ENCODE measurements around the gene PLA2G4E. TPM values are rescaled to one million over a fixed set of nuclear protein-coding genes. Genes with fewer than 3 reads are reported as not detected.

PLA2G4E gene
- total RNA-seq, 5 donors from 2014 or later (not counting 1 experiment from before 2014, with no cell fraction given) = not detected

- H3K9me3 Mint-ChIP-seq = no peaks in the 10 kb centered on the region
- ATAC-seq (replicated peaks in 1 of 4) (no peak), DNase-seq (no peak)
- POLR2A ChIA-PET = interaction anchor here in 1 of 2 donors (0.6 kb wide), 1 partner anchor 29 kb away, joined by 5 read pairs; no protein-coding TSS in a partner anchor
- H3K27ac Mint-ChIP-seq = no peak overlapping the region
- H3K4me1 Mint-ChIP-seq = no peaks in the 10 kb centered on the region
- Histone ChIP-seq H3K27me3 (replicated peaks in 1 of 2; ENCODE audit: control insufficient read depth in 2 of 2, extremely low read depth in 1 of 2, insufficient read depth in 2 of 2, low read length in 1 of 2) (peaks cover 0 to 23% of the 10 kb centered on the region in 2 experiments), H3K36me3 (ENCODE audit: control insufficient read depth in 2 of 2, extremely low read depth in 1 of 2, insufficient read depth in 1 of 2, low read length in 1 of 2) (no peaks in the 10 kb centered on the region), H3K4me3 (ENCODE audit: control insufficient read depth in 1 of 2, extremely low read depth in 1 of 2, low read length in 1 of 2) (no peak overlapping the region), H3K9me3 (no peaks in the 10 kb centered on the region), H3K27ac (ENCODE audit: low read length) (no peak overlapping the region), H3K4me1 (ENCODE audit: control insufficient read depth in 1 of 2, extremely low read depth in 1 of 2, insufficient read depth in 2 of 2, low read length in 2 of 2) (no peaks in the 10 kb centered on the region)
- no peak overlapping the region for H3K4me3 Mint-ChIP-seq
- WGBS (ENCODE audit: insufficient coverage) = 84% methylated on average over 8 of the region's 10 CpGs
- no peaks in the 10 kb centered on the region for H3K36me3 Mint-ChIP-seq
- CTCF ChIA-PET = no interaction called here
- H3K27me3 Mint-ChIP-seq = peaks cover 0 to 4% of the 10 kb centered on the region in 2 donors
These were observed 24.5 kb downstream of the PLA2G4E start for GRCh38 chr15:41996376-41996775.

GRCh38 chr15:41995476-41995855, 25.4 kb downstream of the PLA2G4E start:
- Histone ChIP-seq H3K4me3 (ENCODE audit: control insufficient read depth in 1 of 2, extremely low read depth in 1 of 2, low read length in 1 of 2) (no peak overlapping the region), H3K27ac (ENCODE audit: low read length) (no peak overlapping the region), H3K4me1 (ENCODE audit: control insufficient read depth in 1 of 2, extremely low read depth in 1 of 2, insufficient read depth in 2 of 2, low read length in 2 of 2) (no peaks in the 10 kb centered on the region), H3K27me3 (replicated peaks in 1 of 2; ENCODE audit: control insufficient read depth in 2 of 2, extremely low read depth in 1 of 2, insufficient read depth in 2 of 2, low read length in 1 of 2) (peaks cover 0 to 18% of the 10 kb centered on the region in 2 experiments), H3K9me3 (no peaks in the 10 kb centered on the region), H3K36me3 (ENCODE audit: control insufficient read depth in 2 of 2, extremely low read depth in 1 of 2, insufficient read depth in 1 of 2, low read length in 1 of 2) (no peaks in the 10 kb centered on the region)
- peaks cover 0 to 4% of the 10 kb centered on the region in 2 donors for H3K27me3 Mint-ChIP-seq
- WGBS (ENCODE audit: insufficient coverage) = 88% methylated on average over 6 of the region's 7 CpGs
- no peak overlapping the region for H3K27ac Mint-ChIP-seq
- ChIA-PET POLR2A (no interaction called here), CTCF (no interaction called here)
- no peaks in the 10 kb centered on the region for H3K4me1 Mint-ChIP-seq
- DNase-seq (no peak), ATAC-seq (replicated peaks in 1 of 4) (no peak)
- H3K4me3 Mint-ChIP-seq = no peak overlapping the region
- no peaks in the 10 kb centered on the region for H3K36me3 Mint-ChIP-seq
- no peaks in the 10 kb centered on the region for H3K9me3 Mint-ChIP-seq

GRCh38 chr15:41994772-41995475, 25.9 kb downstream of the PLA2G4E start:
- CTCF ChIA-PET = no interaction called here
- H3K4me1 Mint-ChIP-seq = no peaks in the 10 kb centered on the region

GRCh38 chr15:41994171-41994650, 26.6 kb downstream of the PLA2G4E start:
- H3K9me3 ChIP-seq = no peaks in the 10 kb centered on the region
- peaks cover 0 to 23% of the 10 kb centered on the region in 2 experiments for H3K27me3 ChIP-seq (replicated peaks in 1 of 2; ENCODE audit: control insufficient read depth in 2 of 2, extremely low read depth in 1 of 2, insufficient read depth in 2 of 2, low read length in 1 of 2)
- no peaks in the 10 kb centered on the region for H3K4me1 ChIP-seq (ENCODE audit: control insufficient read depth in 1 of 2, extremely low read depth in 1 of 2, insufficient read depth in 2 of 2, low read length in 2 of 2)
- CTCF ChIA-PET = no interaction called here
- no peaks in the 10 kb centered on the region for H3K36me3 ChIP-seq (ENCODE audit: control insufficient read depth in 2 of 2, extremely low read depth in 1 of 2, insufficient read depth in 1 of 2, low read length in 1 of 2)
- Mint-ChIP-seq H3K36me3 (no peaks in the 10 kb centered on the region), H3K9me3 (no peaks in the 10 kb centered on the region), H3K4me1 (no peaks in the 10 kb centered on the region), H3K27me3 (peaks cover 0 to 2% of the 10 kb centered on the region in 2 donors), H3K27ac (no peak overlapping the region), H3K4me3 (no peak overlapping the region)
- no peak overlapping the region for H3K27ac ChIP-seq (ENCODE audit: low read length)
- ATAC-seq (replicated peaks in 1 of 4) (no peak), DNase-seq (no peak)
- POLR2A ChIA-PET = no interaction called here
- 100% methylated on average over 1 of the region's 5 CpGs for WGBS (ENCODE audit: insufficient coverage)
- H3K4me3 ChIP-seq (ENCODE audit: control insufficient read depth in 1 of 2, extremely low read depth in 1 of 2, low read length in 1 of 2) = no peak overlapping the region

More at GRCh38 chr15:41994772-41995475, 25.9 kb downstream of the PLA2G4E start:
- Mint-ChIP-seq H3K9me3 (no peaks in the 10 kb centered on the region), H3K27me3 (peaks cover 0 to 4% of the 10 kb centered on the region in 2 donors), H3K4me3 (no peak overlapping the region), H3K36me3 (no peaks in the 10 kb centered on the region), H3K27ac (no peak overlapping the region)
- POLR2A ChIA-PET = no interaction called here
- 81% methylated on average over 10 of the region's 10 CpGs for WGBS (ENCODE audit: insufficient coverage)
- no peaks in the 10 kb centered on the region for H3K9me3 ChIP-seq
- peaks cover 0 to 21% of the 10 kb centered on the region in 2 experiments for H3K27me3 ChIP-seq (replicated peaks in 1 of 2; ENCODE audit: control insufficient read depth in 2 of 2, extremely low read depth in 1 of 2, insufficient read depth in 2 of 2, low read length in 1 of 2)
- DNase-seq = no peak
- no peak for ATAC-seq (replicated peaks in 1 of 4)
- H3K4me3 ChIP-seq (ENCODE audit: control insufficient read depth in 1 of 2, extremely low read depth in 1 of 2, low read length in 1 of 2) = no peak overlapping the region
- no peak overlapping the region for H3K27ac ChIP-seq (ENCODE audit: low read length)
- no peaks in the 10 kb centered on the region for H3K4me1 ChIP-seq (ENCODE audit: control insufficient read depth in 1 of 2, extremely low read depth in 1 of 2, insufficient read depth in 2 of 2, low read length in 2 of 2)
- H3K36me3 ChIP-seq (ENCODE audit: control insufficient read depth in 2 of 2, extremely low read depth in 1 of 2, insufficient read depth in 1 of 2, low read length in 1 of 2) = no peaks in the 10 kb centered on the region

GRCh38 chr15:41993472-41994170, 27.2 kb downstream of the PLA2G4E start:
- H3K36me3 Mint-ChIP-seq = no peaks in the 10 kb centered on the region
- H3K27me3 ChIP-seq (replicated peaks in 1 of 2; ENCODE audit: control insufficient read depth in 2 of 2, extremely low read depth in 1 of 2, insufficient read depth in 2 of 2, low read length in 1 of 2) = peaks cover 0 to 24% of the 10 kb centered on the region in 2 experiments
- WGBS (ENCODE audit: insufficient coverage) = 100% methylated on average over 1 of the region's 11 CpGs
- CTCF ChIA-PET = no interaction called here
- peaks cover 0 to 3% of the 10 kb centered on the region in 2 donors for H3K27me3 Mint-ChIP-seq
- no peak for DNase-seq
- H3K4me1 Mint-ChIP-seq = no peaks in the 10 kb centered on the region
- H3K27ac Mint-ChIP-seq = no peak overlapping the region
- no peak for ATAC-seq (replicated peaks in 1 of 4)
- no peaks in the 10 kb centered on the region for H3K9me3 ChIP-seq
- no peak overlapping the region for H3K4me3 ChIP-seq (ENCODE audit: control insufficient read depth in 1 of 2, extremely low read depth in 1 of 2, low read length in 1 of 2)
- H3K4me3 Mint-ChIP-seq = no peak overlapping the region
- H3K36me3 ChIP-seq (ENCODE audit: control insufficient read depth in 2 of 2, extremely low read depth in 1 of 2, insufficient read depth in 1 of 2, low read length in 1 of 2) = no peaks in the 10 kb centered on the region
- H3K9me3 Mint-ChIP-seq = no peaks in the 10 kb centered on the region
- H3K4me1 ChIP-seq (ENCODE audit: control insufficient read depth in 1 of 2, extremely low read depth in 1 of 2, insufficient read depth in 2 of 2, low read length in 2 of 2) = no peaks in the 10 kb centered on the region
- H3K27ac ChIP-seq (ENCODE audit: low read length) = no peak overlapping the region
- POLR2A ChIA-PET = no interaction called here

- ChIA-PET CTCF (no interaction called here), POLR2A (no interaction called here)
- peaks cover 0 to 3% of the 10 kb centered on the region in 2 donors for H3K27me3 Mint-ChIP-seq
- H3K27ac Mint-ChIP-seq = no peak overlapping the region
- Histone ChIP-seq H3K27ac (ENCODE audit: low read length) (no peak overlapping the region), H3K27me3 (replicated peaks in 1 of 2; ENCODE audit: control insufficient read depth in 2 of 2, extremely low read depth in 1 of 2, insufficient read depth in 2 of 2, low read length in 1 of 2) (peaks cover 0 to 21% of the 10 kb centered on the region in 2 experiments), H3K4me3 (ENCODE audit: control insufficient read depth in 1 of 2, extremely low read depth in 1 of 2, low read length in 1 of 2) (no peak overlapping the region), H3K4me1 (ENCODE audit: control insufficient read depth in 1 of 2, extremely low read depth in 1 of 2, insufficient read depth in 2 of 2, low read length in 2 of 2) (no peaks in the 10 kb centered on the region), H3K9me3 (no peaks in the 10 kb centered on the region), H3K36me3 (ENCODE audit: control insufficient read depth in 2 of 2, extremely low read depth in 1 of 2, insufficient read depth in 1 of 2, low read length in 1 of 2) (no peaks in the 10 kb centered on the region)
- H3K4me1 Mint-ChIP-seq = no peaks in the 10 kb centered on the region
- DNase-seq (no peak), ATAC-seq (replicated peaks in 1 of 4) (no peak)
- no peaks in the 10 kb centered on the region for H3K9me3 Mint-ChIP-seq
- 87% methylated on average over 7 of the region's 7 CpGs for WGBS (ENCODE audit: insufficient coverage)
- H3K4me3 Mint-ChIP-seq = no peak overlapping the region
- H3K36me3 Mint-ChIP-seq = no peaks in the 10 kb centered on the region
These were observed 28.0 kb downstream of the PLA2G4E start for GRCh38 chr15:41992803-41993190.
